GM18508 (cell line): ENCODE measurements around the gene PACSIN2.

Source experiments
- ATAC-seq: cut with Tn5 transposase; IDR thresholded peaks from one replicate; pipeline ENCODE4 v1.9.1; 2021; ENCODE audit warnings: moderate number of reproducible peaks; ENCODE audit not compliant: insufficient read depth, unreplicated experiment

Gene PACSIN2

DNA sequence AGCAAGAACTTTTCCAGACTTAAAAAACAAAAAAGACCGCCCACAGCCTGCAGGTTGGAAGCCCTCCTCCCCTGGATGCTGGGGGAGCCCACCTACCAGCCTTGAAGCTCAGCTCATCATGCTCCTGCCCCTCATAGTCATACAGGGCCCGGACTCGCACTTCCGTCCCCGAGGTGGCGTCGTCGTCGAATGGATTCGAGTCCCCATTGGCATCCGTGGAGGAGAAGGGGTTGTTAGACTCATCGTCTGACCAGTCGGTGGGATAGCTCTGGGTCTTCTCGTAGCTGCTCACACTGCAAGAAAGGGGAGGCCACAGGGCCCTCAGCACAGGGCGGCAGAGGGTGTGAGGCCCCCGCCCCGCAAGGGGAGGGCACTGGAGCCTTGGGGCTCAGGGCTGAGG lies 138.9 kb downstream of the PACSIN2 start:
- ATAC-seq, result no peak

GRCh38 chr22:42874010-42874409 lies 140.9 kb downstream of the PACSIN2 start:
- ATAC-seq, result no peak

GRCh38 chr22:42873356-42873755 lies 141.6 kb downstream of the PACSIN2 start:
- ATAC-seq, result no peak

DNA sequence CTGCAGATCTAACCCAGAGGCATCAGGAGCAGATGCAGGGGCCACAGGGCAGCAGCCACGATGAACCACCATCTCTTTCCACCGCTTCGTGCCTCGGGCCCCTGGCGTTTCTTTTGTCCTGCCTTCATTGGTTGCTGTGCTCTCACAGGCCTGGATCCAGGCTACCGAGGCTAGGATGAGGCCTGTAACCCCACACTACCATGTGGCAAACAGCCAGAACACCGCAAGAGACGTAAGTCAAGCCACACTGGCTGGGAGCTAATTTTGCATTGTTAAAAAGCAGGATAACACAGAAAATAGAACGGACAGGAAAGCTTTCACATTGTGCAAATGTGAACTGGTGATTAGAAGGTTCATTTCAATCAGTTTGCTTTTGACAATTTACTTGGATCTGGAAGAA lies 142.1 kb downstream of the PACSIN2 start:
- ATAC-seq, result no peak

- ATAC-seq, result no peak
These were observed 143.6 kb downstream of the PACSIN2 start for GRCh38 chr22:42871146-42872050.

GRCh38 chr22:42869888-42870480 lies 145.0 kb downstream of the PACSIN2 start:
- no peak for ATAC-seq

- no peak for ATAC-seq
These were observed 145.5 kb downstream of the PACSIN2 start for GRCh38 chr22:42869463-42869862.

GRCh38 chr22:42868751-42869251 lies 146.1 kb downstream of the PACSIN2 start:
- no peak for ATAC-seq

- ATAC-seq, result no peak
These were observed 148.8 kb downstream of the PACSIN2 start for GRCh38 chr22:42866100-42866499.

- ATAC-seq, result no peak
These were observed 149.4 kb downstream of the PACSIN2 start for GRCh38 chr22:42865536-42865935.

DNA sequence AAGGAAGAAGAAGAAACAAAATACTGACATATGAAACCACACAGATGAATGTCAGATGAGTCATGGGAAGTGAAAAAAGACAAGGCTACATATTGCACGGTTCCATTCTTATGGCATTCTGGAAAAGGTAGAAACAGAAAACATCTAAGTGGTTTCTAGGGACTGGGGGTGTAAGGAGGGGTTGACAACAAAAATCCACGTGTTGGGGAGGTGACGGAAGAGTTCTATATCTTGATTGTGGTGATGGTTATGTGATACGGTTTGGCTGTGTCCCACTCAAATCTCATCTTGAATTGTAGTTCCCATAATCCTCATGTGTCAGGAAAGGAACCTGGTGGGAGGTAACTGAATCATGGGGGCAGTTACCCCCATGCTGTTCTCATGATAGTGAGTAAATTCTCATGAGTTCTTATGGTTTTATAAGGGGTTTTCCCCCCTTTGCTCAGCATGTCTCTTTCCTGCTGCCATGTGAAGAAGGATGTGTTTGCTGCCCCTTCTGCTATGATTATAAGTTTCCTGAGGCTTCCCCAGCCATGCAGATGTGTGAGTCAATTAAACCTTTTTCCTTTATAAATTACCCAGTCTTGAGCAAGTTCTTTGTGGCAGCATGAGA lies 151.5 kb downstream of the PACSIN2 start:
- ATAC-seq, result no peak

- ATAC-seq, result no peak
These were observed 152.8 kb downstream of the PACSIN2 start for GRCh38 chr22:42862045-42862734.

- no peak for ATAC-seq
These were observed 154.0 kb downstream of the PACSIN2 start for GRCh38 chr22:42860968-42861367.

DNA sequence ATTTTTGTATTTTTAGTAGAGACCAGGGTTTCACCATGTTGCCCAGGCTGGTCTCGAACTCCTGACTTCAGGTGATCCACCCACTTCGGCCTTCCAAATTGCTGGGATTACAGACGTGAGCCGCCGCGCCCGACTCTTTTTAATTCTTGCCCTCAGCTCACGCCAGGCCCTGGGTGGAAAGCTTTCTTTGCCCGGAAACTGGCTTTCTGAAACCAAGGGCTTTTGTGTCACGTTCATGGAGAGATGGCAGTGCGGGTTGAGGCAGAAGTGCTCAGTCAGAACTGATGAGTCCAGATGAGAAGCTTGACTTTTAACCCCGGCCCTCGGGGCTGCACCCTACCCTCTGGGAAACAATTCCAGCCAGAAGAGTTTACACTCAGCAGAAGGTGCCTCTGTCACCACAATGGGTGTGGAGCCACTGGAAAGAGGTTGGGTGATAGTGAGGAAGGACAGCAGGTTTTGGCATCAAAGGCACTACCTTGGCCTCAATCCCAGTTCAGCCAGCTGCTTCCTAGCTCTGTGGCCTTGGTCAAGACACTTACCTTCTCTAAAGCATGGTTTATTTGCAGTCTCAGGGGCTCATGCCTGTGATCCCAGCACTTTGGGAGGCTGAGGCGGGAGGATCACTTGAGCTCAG lies 157.0 kb downstream of the PACSIN2 start:
- no peak for ATAC-seq

GRCh38 chr22:42856865-42857704 lies 157.9 kb downstream of the PACSIN2 start, which contains the start of gene ARFGAP3:
Gene ARFGAP3, minus strand, starts transcription at chr22:42857273. Its CDS starts 91 bp downstream, at chr22:42857182.
- no peak for ATAC-seq

DNA sequence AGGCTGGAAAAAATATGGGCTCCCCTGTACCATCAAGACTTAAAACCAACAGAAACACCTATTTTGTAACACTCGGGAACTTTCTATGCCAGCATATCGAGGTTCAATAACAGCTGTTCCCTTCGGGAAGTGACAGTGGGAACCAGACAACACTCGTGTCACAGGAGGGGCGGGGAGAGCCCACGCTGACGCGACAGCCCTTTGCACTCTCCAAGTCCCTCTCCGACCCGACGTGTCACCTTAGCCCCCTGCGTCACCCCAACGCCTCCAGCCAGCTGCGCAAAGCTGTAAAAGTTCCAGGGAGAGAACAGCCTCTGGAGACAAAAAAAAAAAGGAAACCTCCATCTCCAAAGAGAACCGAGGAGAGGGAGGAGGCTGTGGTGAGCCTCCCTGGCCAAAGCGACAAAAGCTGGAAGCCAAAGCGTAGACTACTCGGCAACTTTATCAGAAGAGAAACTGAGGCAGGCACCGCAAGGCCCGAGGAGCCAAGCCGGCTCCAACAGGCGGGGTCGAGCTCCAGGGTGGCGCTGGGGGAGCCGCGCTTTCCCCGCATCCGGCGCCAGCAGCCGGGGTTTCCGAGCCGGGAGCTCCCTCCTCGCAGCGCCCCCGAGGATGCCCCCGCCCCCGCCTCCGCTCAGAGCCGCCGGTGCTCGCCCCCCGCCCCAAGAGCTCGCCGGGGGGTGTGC lies 158.6 kb downstream of the PACSIN2 start:
- no peak for ATAC-seq

GRCh38 chr22:42855721-42856120 lies 159.2 kb downstream of the PACSIN2 start:
- ATAC-seq, result no peak

GRCh38 chr22:42855211-42855610 lies 159.7 kb downstream of the PACSIN2 start:
- ATAC-seq, result no peak
